HS-27A (cell line): ENCODE measurements around the gene EFNB2.

ENCODE experiments used
- DNase-seq: peaks from one replicate; pipeline ENCODE4 v3.0.0-alpha.2; 2012; ENCODE audit warnings: low read depth, missing footprints

Gene EFNB2, protein sequence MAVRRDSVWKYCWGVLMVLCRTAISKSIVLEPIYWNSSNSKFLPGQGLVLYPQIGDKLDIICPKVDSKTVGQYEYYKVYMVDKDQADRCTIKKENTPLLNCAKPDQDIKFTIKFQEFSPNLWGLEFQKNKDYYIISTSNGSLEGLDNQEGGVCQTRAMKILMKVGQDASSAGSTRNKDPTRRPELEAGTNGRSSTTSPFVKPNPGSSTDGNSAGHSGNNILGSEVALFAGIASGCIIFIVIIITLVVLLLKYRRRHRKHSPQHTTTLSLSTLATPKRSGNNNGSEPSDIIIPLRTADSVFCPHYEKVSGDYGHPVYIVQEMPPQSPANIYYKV

GRCh38 chr13:106535552-106536243 lies at the start of gene EFNB2:
EFNB2 (minus strand) TSS chr13:106535662; CDS start chr13:106534964, 698 bp downstream.
- no peak for DNase-seq

DNA sequence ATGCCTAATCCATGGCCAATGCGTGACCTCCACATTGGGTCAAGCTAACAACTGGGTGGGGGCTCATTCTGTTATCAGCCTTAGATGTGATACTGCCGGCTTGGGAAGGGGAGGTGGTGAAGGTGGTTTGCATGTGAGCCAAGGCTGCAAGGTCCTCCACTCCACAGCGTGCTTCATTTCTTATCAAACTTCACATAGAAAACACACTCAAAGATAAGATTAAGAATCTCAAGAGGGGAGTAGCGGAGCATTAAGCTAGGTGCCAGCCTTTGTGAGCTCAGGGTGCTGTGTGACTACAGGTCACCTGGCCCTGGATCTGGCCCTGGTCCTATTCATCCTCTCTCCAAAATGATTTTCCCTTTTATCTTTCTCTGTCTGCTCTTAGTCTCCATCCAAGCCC lies 45.8 kb upstream of the EFNB2 start:
- no peak for DNase-seq

DNA sequence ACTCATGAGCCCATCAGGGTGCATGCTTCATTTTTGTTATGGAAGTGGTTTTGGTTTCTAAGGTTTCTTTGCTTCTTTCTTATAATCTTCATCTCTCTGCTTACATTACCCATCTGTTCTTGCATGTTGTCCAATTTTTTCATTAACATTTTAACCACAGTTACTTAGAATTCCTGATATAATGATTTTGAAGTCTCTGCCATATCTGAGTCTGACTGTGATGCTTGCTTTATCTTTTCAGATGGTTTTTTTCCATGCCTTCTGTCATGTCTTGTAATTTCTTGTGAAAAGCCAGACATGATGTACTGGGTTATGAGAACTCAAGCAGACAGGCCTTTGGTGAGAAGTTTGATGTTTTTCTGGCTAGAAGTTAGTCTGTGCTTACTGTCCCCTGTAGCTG lies 40.4 kb upstream of the EFNB2 start:
- DNase-seq, result no peak

DNA sequence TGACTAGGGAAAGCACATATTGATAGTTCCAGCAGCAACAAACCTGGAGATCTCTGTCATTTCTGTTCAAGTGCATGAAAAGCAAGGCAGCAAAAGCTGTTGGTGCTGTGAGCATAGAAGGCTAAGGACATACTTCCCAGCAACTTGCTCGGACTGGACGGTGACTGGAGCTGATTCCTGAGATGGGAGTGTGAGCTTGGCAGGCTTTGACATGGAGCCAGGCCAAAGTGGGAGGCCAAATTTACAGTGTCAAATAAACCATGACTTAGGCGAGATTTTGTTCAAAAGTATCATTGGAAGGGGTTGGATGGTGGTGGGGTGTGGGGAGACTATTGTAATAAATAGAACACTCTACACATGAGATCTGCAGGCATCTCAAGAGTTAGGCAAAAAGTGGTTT lies 38.4 kb upstream of the EFNB2 start:
- no peak for DNase-seq

- no peak for DNase-seq
Observed at GRCh38 chr13:106573284-106573846, 37.9 kb upstream of the EFNB2 start.

- DNase-seq, result no peak
Observed at GRCh38 chr13:106570299-106570852, 34.9 kb upstream of the EFNB2 start.

- no peak for DNase-seq
Observed at GRCh38 chr13:106569233-106570095, 34.0 kb upstream of the EFNB2 start.

- no peak for DNase-seq
Observed at GRCh38 chr13:106568299-106569003, 33.0 kb upstream of the EFNB2 start.

- peak; percentile 58 for DNase-seq
Observed at GRCh38 chr13:106567474-106568298, 32.2 kb upstream of the EFNB2 start, which contains the start of gene ARGLU1. ARGLU1 (minus strand) TSS chr13:106568137; CDS start chr13:106567919, 218 bp downstream.

DNA sequence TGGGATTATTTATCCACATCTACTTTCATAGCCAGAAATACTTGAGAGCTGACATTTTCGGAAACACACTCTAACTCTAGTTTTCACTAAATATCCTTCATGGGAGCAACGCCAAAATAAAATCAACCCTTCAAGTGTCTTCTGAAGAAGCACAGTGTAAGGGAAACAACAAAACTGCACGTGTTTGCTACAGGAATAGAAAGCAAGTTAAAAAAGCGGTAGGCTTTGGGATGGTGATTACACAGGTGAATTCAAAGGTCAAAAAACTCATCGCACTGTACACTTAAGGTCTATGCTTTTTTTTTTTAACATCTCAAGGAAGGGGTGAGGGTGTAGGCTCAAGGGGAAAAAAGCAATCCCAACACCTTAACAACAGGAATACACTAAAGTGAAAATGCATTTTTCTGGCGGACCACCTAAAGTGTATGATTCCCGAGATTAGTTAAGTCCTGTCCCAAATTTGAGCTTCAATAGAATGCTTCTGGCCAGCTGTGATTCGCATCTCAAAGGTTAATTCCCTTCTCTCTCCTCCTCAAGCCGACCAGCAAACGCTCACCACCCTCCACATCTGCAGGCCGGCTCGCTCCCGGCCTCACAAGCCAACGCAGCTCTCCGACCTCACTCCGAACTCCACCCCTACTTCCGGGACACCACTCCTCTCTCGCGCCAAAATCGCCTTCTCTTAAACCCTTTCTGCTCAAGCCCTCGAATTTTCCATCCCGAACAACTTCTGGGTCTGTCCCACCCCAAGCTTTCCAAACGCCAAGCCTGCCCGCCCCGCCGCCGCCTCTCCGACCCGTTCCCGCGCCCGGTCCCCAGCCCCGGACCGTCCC lies 31.4 kb upstream of the EFNB2 start:
- DNase-seq, result no peak

GRCh38 chr13:106565127-106565775 lies 29.8 kb upstream of the EFNB2 start:
- DNase-seq, result no peak

GRCh38 chr13:106562301-106562700 lies 26.8 kb upstream of the EFNB2 start:
- DNase-seq, result no peak

DNA sequence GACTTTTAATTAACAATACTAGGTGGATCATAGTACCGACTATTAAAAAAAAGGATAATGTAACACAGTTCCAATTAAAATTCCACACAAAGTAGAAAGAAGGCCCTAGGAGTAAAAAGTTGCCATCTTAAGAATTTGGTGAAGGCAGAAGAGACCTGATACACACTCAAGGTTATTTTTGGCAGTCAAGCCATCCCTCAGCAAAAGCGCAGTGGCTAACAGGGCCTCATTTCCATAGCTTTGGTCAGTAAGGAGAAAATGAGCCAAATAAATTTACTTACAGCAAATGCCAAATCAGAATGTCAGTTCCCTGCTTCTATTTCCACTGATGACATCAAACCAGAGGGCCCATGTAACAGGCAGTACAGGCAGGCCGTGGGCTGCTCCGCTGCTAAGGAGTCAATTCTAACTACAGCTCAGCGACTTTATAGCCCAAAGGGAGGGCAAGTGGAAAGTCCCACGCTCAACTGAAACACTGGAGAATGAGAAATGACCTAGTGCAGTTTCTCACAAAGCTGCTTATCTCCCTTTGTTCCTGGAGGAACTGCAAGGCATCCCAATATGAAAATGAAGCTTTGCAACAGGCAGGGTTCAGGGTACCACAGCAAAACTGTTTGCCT lies 26.2 kb upstream of the EFNB2 start:
- DNase-seq, result no peak

- no peak for DNase-seq
Observed at GRCh38 chr13:106560821-106561220, 25.4 kb upstream of the EFNB2 start.

DNA sequence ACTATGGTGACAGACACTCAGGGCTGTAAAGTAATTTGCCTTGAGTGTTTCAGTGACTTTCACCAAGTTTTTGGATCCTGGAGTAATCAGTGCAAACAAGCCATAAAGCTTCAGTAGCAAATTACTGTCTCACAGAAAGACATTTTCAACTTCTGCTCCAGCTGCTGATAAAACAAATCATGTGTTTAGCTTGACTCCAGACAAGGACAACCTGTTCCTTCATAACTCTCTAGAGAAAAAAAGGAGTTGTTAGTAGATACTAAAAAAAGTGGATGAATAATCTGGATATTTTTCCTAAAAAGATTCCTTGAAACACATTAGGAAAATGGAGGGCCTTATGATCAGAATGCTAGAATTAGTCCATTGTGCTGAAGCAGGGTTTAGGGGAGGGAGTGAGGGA lies 23.1 kb upstream of the EFNB2 start:
- DNase-seq, result no peak

GRCh38 chr13:106555631-106556328 lies 20.3 kb upstream of the EFNB2 start:
- no peak for DNase-seq

GRCh38 chr13:106551751-106552150 lies 16.3 kb upstream of the EFNB2 start:
- no peak for DNase-seq

DNA sequence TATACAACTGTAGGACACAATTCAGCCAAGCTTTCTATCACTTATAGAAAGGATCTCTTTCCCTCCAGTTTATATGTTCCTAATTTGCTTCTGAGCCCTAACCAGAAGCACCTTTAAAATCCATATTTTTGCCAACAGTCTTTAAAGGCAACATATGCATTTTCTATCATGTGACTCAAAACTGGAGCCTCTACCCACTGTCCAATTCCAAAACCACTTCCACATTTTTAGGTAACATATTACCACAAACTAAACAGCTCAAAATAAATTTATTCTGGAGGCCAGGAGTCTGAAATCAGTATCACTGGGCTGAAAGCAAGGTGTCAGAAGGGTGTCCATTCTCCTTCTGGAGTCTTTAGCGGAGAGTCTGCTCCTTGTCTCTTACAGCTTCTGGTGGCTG lies 15.9 kb upstream of the EFNB2 start:
- DNase-seq, result no peak
